DOHH2 (cell line): ENCODE measurements around the gene STAT5B.
A peak's percentile ranks its signal among the peaks of the same experiment; 100 is the strongest.

Experiments used
- CTCF ChIP-seq: fragments of 200-600 bp; sonication (generic); IDR thresholded peaks from one replicate; pipeline ENCODE4 v1.5.1; 2014; ENCODE audit warnings: antibody characterized with exemption, mild to moderate bottlenecking, low read depth, low read length; ENCODE audit not compliant: poor library complexity, severe bottlenecking
- EZH2phosphoT487 ChIP-seq: fragments of 200-600 bp; sonication (generic); IDR thresholded peaks from 2 replicates; pipeline ENCODE4 v1.6.1; 2017; ENCODE audit warnings: borderline replicate concordance, mild to moderate bottlenecking, antibody characterized with exemption, low read length, moderate library complexity, mixed read lengths

GRCh38 chr17:42183741-42184711 lies 92.2 kb downstream of the STAT5B start:
- TF ChIP-seq CTCF (peak; percentile 85), EZH2phosphoT487 (no peak)
